ENCODE results near the gene CCDC87.
"Not testable (repeated sequence)": the region's sequence is repeated elsewhere in the genome, so short reads cannot be mapped to it uniquely, and the experiment has no call there.

CCDC87 gene

DNA sequence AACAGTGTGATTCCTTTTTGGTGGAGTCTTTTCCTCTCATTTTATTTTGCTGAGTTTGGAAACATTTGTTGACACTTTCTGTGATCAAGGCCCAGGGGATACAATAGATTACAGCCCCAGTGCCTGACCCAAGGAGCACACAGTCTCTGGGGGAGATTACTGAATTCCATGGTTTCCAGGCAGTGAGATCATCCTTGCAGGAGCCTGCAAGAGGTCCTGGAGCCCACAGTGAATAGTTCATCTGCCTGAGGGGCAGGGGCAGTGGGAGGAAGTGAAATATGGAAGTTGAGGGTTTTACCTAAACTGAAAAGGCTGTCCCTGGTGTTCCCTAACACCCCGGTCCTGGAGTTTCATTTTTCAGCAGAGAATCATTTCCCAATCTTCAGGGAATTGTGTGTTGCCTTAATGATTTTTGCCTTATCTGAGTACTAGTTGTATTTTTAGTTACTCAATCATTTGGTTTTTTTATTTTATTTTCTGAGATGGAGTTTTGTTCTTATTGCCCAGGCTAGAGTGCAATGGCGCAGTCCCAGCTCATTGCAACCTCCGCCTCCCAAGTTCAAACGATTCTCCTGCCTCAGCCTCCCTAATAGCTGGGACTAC is 7.9 kb upstream of the CCDC87 start:
- H3K36me3 Mint-ChIP-seq: peaks cover 5% of the 10 kb centered on the region

GRCh38 chr11:66600219-66600618 is 7.4 kb upstream of the CCDC87 start:
- no peak overlapping the region for H3K4me3 Mint-ChIP-seq
- H3K27me3 Mint-ChIP-seq: no peaks in the 10 kb centered on the region
- H3K36me3 Mint-ChIP-seq: peaks cover 5% of the 10 kb centered on the region
- DNase-seq (ENCODE audit: low spot score in 2 of 2) (no peak), ATAC-seq (ENCODE audit: low read depth) (no peak)
- H3K4me1 Mint-ChIP-seq: peaks cover 14% of the 10 kb centered on the region
- H3K27ac Mint-ChIP-seq: peak overlapping the region; percentile 19
- no peaks in the 10 kb centered on the region for H3K9me3 Mint-ChIP-seq

More for the DNA sequence above, 7.9 kb upstream of the CCDC87 start:
- H3K4me3 Mint-ChIP-seq: no peak overlapping the region
- H3K27me3 Mint-ChIP-seq: no peaks in the 10 kb centered on the region
- H3K27ac Mint-ChIP-seq: peak overlapping the region; percentile 19
- DNase-seq (ENCODE audit: low spot score in 2 of 2): no peak
- no peaks in the 10 kb centered on the region for H3K9me3 Mint-ChIP-seq
- H3K4me1 Mint-ChIP-seq: peaks cover 9% of the 10 kb centered on the region
- ATAC-seq (ENCODE audit: low read depth): peak; percentile 49

- Mint-ChIP-seq H3K4me1 (peaks cover 20% of the 10 kb centered on the region), H3K27ac (no peak overlapping the region), H3K9me3 (no peaks in the 10 kb centered on the region), H3K27me3 (no peaks in the 10 kb centered on the region), H3K36me3 (peaks cover 2% of the 10 kb centered on the region), H3K4me3 (no peak overlapping the region)
- DNase-seq (ENCODE audit: low spot score in 2 of 2) (no peak), ATAC-seq (ENCODE audit: low read depth) (no peak)
Measured at GRCh38 chr11:66598993-66599392, 6.1 kb upstream of the CCDC87 start.

GRCh38 chr11:66595245-66595904 is 2.5 kb upstream of the CCDC87 start:
- Mint-ChIP-seq H3K4me1 (peaks cover 23% of the 10 kb centered on the region), H3K9me3 (no peaks in the 10 kb centered on the region), H3K36me3 (no peaks in the 10 kb centered on the region), H3K27ac (peak overlapping the region; percentile 95), H3K27me3 (no peaks in the 10 kb centered on the region), H3K4me3 (peak overlapping the region; percentile 56)
- DNase-seq (ENCODE audit: low spot score in 2 of 2) (no peak), ATAC-seq (ENCODE audit: low read depth) (no peak)

DNA sequence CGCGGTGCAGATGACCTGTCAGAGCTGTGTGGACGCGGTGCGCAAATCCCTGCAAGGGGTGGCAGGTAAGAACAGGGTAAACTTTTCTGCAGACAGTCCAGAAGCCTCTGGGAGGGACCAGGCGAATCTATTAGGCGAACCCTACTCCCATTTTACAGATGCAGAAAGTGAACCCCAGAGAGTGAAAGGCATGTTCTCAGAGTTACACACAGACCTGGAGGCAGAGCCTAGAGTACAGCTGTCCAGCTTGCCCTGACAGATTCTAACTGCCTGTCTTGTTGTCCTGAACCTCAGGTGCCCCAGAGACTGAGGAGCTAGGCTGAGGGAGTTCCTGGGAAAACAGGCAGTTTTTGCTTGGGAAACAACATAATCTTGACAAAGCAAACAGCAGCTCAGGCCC is 787 bp upstream of the CCDC87 start:
- Mint-ChIP-seq H3K9me3 (no peaks in the 10 kb centered on the region), H3K27me3 (no peaks in the 10 kb centered on the region), H3K36me3 (no peaks in the 10 kb centered on the region), H3K4me3 (peak overlapping the region; percentile 99), H3K27ac (peak overlapping the region; percentile 95), H3K4me1 (peaks cover 22% of the 10 kb centered on the region)
- ATAC-seq (ENCODE audit: low read depth) (no peak), DNase-seq (ENCODE audit: low spot score in 2 of 2) (no peak)

DNA sequence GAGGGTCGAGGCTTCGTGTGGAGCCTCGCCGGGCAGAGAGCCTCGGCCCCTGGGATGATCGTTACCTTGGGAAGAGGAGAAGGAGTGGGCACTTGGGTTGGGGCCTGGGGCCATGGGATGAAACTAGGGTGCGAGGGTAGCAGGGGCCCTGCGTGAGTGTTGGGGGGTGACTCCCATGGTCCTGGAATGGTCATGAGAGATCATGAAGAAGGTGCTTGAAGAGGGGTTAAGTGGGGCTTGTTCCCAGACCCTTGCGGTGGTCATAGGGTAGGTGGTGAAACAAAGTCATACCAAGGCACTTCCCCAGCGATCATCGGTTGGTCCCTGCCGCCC is 406 bp upstream of the CCDC87 start:
- peak overlapping the region; percentile 95 for H3K27ac Mint-ChIP-seq
- no peak for ATAC-seq (ENCODE audit: low read depth)
- no peaks in the 10 kb centered on the region for H3K9me3 Mint-ChIP-seq
- peak overlapping the region; percentile 99 for H3K4me3 Mint-ChIP-seq
- DNase-seq (ENCODE audit: low spot score in 2 of 2): no peak
- no peaks in the 10 kb centered on the region for H3K27me3 Mint-ChIP-seq
- no peaks in the 10 kb centered on the region for H3K36me3 Mint-ChIP-seq
- peaks cover 22% of the 10 kb centered on the region for H3K4me1 Mint-ChIP-seq

GRCh38 chr11:66591175-66591574 is 1.7 kb downstream of the CCDC87 start:
- H3K27me3 Mint-ChIP-seq: no peaks in the 10 kb centered on the region
- H3K4me1 Mint-ChIP-seq: peaks cover 22% of the 10 kb centered on the region
- H3K27ac Mint-ChIP-seq: no peak overlapping the region
- H3K36me3 Mint-ChIP-seq: no peaks in the 10 kb centered on the region
- H3K4me3 Mint-ChIP-seq: no peak overlapping the region
- DNase-seq (ENCODE audit: low spot score in 2 of 2) (no peak), ATAC-seq (ENCODE audit: low read depth) (no peak)
- no peaks in the 10 kb centered on the region for H3K9me3 Mint-ChIP-seq

DNA sequence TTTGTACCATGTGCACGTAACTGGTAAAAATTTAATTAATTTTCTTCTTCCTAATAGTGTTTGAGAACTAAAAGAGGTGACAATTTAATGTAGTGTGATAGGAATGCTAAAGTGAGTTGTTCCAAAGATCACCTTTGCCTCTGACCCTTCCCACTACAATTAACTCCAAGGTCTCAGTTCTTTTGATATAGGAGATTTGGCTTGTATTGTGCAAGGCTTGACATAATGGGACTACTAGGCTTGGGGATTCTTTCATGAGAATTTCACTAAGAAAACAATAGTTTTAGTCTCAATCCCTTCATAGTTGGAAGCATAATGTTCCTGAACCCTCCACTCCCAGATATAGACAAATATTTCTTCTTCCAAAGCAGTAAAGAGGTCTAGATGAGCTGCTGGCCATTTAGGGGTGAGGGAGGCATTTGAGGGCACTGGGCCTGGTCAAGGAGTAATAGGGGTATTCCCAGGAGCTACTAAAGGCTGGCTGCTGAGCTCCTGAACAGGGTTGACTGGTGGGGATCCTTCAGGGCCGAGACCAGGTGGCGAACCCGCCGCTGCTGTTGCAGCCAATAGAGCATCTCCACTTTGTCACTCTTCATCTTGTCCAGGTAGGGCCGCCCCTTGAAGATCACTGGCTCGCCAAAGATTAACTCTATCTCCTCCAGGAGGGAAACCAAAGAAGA is 2.7 kb downstream of the CCDC87 start:
- Mint-ChIP-seq H3K4me1 (peaks cover 14% of the 10 kb centered on the region), H3K4me3 (no peak overlapping the region), H3K27me3 (no peaks in the 10 kb centered on the region), H3K27ac (no peak overlapping the region), H3K36me3 (no peaks in the 10 kb centered on the region), H3K9me3 (no peaks in the 10 kb centered on the region)
- ATAC-seq (ENCODE audit: low read depth): no peak
- no peak for DNase-seq (ENCODE audit: low spot score in 2 of 2)

GRCh38 chr11:66589315-66589714 is 3.5 kb downstream of the CCDC87 start:
- not testable (repeated sequence) for H3K4me3 Mint-ChIP-seq; H3K9me3 Mint-ChIP-seq; H3K27me3 Mint-ChIP-seq; H3K4me1 Mint-ChIP-seq; DNase-seq (ENCODE audit: low spot score in 2 of 2); H3K36me3 Mint-ChIP-seq; ATAC-seq (ENCODE audit: low read depth); H3K27ac Mint-ChIP-seq

- Mint-ChIP-seq H3K27me3 (no peaks in the 10 kb centered on the region), H3K4me3 (no peak overlapping the region), H3K4me1 (no peaks in the 10 kb centered on the region), H3K27ac (no peak overlapping the region), H3K36me3 (peaks cover 1% of the 10 kb centered on the region), H3K9me3 (peaks cover 6% of the 10 kb centered on the region)
- DNase-seq (ENCODE audit: low spot score in 2 of 2) (no peak), ATAC-seq (ENCODE audit: low read depth) (no peak)
Measured at GRCh38 chr11:66586136-66586535, 6.7 kb downstream of the CCDC87 start.

DNA sequence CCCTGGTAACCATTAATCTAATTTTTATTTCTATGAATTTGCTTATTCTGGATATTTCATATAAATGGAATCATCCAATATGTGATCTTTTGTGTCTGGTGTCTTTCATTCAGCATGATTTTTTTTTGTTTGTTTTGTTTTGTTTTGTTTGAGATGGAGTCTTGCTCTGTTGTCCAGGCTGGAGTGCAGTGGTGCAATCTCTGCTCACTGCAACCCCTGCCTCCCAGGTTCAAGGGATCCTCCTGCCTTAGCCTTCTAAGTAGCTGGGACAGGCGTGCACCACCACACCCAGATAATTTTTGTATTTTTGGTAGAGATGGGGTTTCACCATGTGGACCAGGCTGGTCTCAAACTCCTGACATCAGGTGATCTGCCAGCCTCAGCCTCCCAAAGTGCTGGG is 7.4 kb downstream of the CCDC87 start:
- H3K9me3 Mint-ChIP-seq; DNase-seq (ENCODE audit: low spot score in 2 of 2): not testable (repeated sequence)

DNA sequence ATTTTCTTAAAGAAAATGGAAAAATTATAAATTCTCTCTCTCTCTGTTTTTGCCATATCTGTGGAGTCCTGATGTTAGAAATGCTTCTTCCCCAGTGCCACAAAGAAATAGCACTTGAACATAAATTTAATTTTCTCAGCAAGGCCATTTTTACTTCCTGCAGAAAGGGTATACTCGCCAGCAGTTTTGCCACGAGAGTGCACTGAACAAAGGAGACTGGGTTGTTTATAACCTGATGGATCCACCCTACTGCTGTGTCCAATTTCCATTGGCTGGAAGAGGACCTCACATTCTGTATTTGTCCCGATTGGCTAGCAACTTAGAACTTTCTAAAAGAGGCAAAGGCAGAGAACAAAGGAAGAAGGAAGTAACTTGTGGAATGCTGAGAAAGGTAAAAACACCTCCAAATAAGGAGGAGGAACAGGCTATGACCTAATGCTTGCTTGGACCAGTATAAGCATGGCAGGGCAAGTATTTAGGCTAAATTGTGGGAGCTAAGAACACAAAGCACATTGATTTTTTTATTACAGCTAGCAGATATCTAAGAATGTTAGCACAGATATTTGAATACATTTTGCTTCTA is 10.2 kb downstream of the CCDC87 start:
- H3K36me3 Mint-ChIP-seq; H3K4me1 Mint-ChIP-seq; DNase-seq (ENCODE audit: low spot score in 2 of 2); H3K27ac Mint-ChIP-seq; H3K9me3 Mint-ChIP-seq; H3K4me3 Mint-ChIP-seq; H3K27me3 Mint-ChIP-seq; ATAC-seq (ENCODE audit: low read depth): not testable (repeated sequence)

More for the DNA sequence above, 7.4 kb downstream of the CCDC87 start:
- not testable (repeated sequence) for ATAC-seq (ENCODE audit: low read depth); H3K4me3 Mint-ChIP-seq; H3K4me1 Mint-ChIP-seq; H3K27me3 Mint-ChIP-seq; H3K36me3 Mint-ChIP-seq; H3K27ac Mint-ChIP-seq

DNA sequence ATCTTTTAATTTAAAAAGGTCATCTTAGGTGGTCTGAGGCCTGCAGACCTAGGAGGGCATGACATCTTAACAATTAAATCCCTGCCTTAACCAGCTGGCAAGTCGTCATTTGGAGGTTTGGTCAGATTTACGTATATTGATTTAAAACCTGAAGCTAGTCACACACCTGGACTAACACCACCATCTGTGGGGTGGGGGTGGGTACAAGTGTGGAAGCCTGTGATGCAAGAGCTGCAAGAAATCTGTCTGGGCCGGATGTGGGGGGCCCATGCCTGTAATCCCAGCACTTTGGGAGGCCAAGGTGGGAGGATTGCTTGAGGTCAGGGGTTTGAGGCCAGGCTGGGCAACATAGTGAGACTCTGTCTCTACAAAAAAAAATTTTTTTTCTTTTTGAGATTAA is 11.6 kb downstream of the CCDC87 start:
- ATAC-seq (ENCODE audit: low read depth): no peak
- Mint-ChIP-seq H3K27ac (no peak overlapping the region), H3K4me1 (peaks cover 8% of the 10 kb centered on the region), H3K36me3 (peaks cover 1% of the 10 kb centered on the region), H3K27me3 (peaks cover 2% of the 10 kb centered on the region), H3K4me3 (no peak overlapping the region), H3K9me3 (peaks cover 6% of the 10 kb centered on the region)
- no peak for DNase-seq (ENCODE audit: low spot score in 2 of 2)

GRCh38 chr11:66580803-66581202 is 12.1 kb downstream of the CCDC87 start:
- no peak overlapping the region for H3K4me3 Mint-ChIP-seq
- DNase-seq (ENCODE audit: low spot score in 2 of 2) (no peak), ATAC-seq (ENCODE audit: low read depth) (no peak)
- peaks cover 1% of the 10 kb centered on the region for H3K36me3 Mint-ChIP-seq
- H3K4me1 Mint-ChIP-seq: peaks cover 8% of the 10 kb centered on the region
- peaks cover 4% of the 10 kb centered on the region for H3K27me3 Mint-ChIP-seq
- H3K9me3 Mint-ChIP-seq: peaks cover 6% of the 10 kb centered on the region
- H3K27ac Mint-ChIP-seq: no peak overlapping the region

All from memory B cell (primary cell).